SIG-M5 treated with dmso at 0.1 percent for 504 hours (cell line): ENCODE results near the gene CD163L1.
"Not testable (repeated sequence)": the region's sequence is repeated elsewhere in the genome, so short reads cannot be mapped to it uniquely, and the experiment has no call there.

Experiments used
- DNase-seq: peaks from one replicate; lab custom pipeline; 2025; ENCODE audit not compliant: unreplicated experiment; lab: John Stamatoyannopoulos, UW

The CD163L1 gene

DNA sequence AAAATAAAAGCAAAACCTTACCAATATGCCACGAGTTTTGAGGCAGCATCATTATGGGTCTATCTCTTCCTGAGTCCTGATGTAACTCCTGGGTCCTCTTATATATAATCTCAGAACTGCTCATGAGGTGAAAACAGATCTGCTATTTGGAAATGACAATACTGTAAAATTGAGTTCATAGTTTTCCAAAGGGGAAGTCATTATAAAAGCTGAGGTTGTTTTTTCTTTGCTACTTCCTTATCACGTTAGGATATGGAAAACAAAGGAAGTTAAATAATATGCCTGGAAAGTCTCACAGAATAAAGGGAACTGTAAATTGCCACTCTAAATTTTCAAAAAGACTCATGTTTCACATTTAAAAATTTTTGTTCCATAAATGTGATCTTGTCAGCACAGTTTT lies at the start of gene CD163L1:
CD163L1 (minus strand) TSS at position 78 of the 400 bp plus-strand sequence; CDS start at position 52, 26 bp downstream.
- no peak for DNase-seq

DNA sequence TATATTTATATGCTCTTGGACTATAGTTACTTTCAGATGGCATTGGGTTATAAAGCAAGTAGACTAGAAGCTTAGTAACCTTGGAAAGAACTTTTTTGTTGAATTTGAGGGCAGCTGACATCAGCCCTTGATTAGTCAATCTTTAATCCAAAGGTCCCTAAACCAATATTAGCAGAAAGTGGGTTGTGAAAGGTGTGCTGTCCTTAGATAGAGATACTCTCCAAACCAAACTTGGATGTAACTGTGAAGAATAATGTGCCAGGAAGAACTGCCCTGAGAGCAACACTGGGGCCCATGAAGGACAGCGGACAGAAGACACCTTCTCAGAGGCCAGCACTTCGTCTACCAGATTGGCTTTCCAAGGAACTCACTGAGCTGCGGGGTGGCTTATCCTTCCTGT lies 49.1 kb upstream of the CD163L1 start:
- no peak for DNase-seq

DNA sequence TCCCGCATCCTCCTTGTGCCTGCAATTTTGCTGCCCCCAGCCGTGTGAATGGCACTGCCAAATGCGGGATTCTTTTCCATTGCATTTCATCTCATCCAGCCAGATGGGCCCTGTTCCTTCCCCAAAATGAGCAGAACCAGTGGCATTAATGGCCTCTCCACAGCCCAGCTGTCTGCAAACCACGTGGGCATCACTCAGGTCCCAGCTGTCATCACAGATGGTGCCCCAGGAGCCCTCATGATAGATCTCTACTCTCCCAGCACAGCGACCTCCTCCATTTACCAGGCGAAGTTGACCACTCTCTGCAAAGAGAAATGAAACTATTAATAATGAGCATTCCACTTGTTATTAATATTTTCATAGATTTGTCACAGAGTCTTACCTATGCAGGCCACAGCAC lies 42.6 kb upstream of the CD163L1 start:
- no peak for DNase-seq

- no peak for DNase-seq
Measured at GRCh38 chr12:7485095-7485494, 41.1 kb upstream of the CD163L1 start.

GRCh38 chr12:7483343-7483742 lies 39.4 kb upstream of the CD163L1 start:
- no peak for DNase-seq

GRCh38 chr12:7479771-7480170 lies 35.8 kb upstream of the CD163L1 start:
- no peak for DNase-seq

- DNase-seq = no peak
Measured at GRCh38 chr12:7472060-7472459, 28.1 kb upstream of the CD163L1 start.

GRCh38 chr12:7460375-7461259 lies 16.7 kb upstream of the CD163L1 start:
- peak; percentile 38 for DNase-seq

GRCh38 chr12:7459973-7460372 lies 16.0 kb upstream of the CD163L1 start:
- DNase-seq = no peak

GRCh38 chr12:7451756-7452155 lies 7.8 kb upstream of the CD163L1 start:
- no peak for DNase-seq

- DNase-seq = no peak
Measured at GRCh38 chr12:7450667-7451066, 6.7 kb upstream of the CD163L1 start.

- no peak for DNase-seq
Measured at GRCh38 chr12:7448099-7448498, 4.1 kb upstream of the CD163L1 start.

DNA sequence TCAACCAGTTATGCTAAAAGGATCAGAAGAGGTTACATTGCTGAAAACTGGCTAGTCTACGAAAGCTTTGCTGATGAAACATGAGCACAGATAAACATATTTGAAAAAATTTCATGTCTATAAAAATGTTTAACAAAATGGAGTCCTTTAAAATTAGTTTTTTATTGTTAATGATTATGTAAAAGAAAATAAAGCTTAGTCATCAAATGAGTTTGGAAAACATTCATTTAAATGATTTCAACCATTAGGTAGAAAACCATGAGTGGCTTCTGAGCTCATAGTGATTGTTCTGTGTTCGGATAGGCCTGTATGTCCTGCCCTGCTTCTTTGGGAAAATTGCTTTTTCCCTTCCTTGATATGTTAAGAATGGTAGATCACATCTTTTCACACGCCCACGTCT lies 584 bp upstream of the CD163L1 start:
- DNase-seq = no peak

- no peak for DNase-seq
Measured at GRCh38 chr12:7441216-7441615, 2.7 kb downstream of the CD163L1 start.

DNA sequence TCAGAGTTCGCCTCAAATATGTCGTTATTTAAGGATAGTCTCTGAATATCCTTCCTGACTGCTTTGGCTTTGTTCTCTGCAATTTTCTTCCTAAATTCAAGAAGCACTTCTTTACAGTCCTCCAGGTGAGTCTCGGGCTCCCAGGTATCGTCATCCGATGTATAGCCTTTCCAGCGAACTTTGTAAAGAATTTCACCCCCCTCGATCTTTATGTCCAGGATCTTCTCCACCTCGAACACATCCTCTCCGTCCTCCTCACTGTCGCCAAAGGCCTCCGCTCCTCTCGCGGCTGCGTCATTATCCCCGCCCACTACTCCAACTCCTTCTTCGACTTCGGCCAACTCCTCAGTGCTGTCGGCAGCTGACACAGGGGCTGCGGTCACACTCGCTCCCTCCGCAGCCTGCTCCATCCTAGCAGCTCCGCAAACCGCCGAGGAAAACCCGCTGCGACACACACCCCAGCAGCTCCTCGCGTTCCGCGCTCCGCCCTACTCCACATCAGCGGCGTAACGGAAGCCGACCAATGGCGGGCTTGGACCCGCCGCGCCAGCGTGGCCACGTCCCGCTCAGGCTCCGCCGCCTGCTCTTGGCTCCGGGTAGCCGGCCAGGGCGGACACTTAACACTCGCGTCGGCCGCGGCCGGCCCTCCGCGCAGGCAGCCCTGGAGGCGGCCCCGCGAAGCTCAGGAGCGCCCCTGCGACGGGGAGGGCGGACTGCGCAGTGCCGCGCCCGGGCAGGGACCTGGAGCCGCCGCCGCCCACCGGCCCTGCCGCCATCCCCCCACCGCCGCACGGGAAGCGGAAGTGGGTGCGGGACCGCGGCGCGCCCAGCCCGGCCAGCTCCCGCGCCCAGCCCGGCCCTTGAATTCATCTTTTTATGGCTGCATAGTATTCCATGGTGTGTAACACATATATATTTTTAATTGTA lies 4.1 kb downstream of the CD163L1 start:
- DNase-seq = no peak

GRCh38 chr12:7438291-7438995 lies 5.5 kb downstream of the CD163L1 start:
- DNase-seq = not testable (repeated sequence)

- not testable (repeated sequence) for DNase-seq
Measured at GRCh38 chr12:7437494-7437893, 6.5 kb downstream of the CD163L1 start.

DNA sequence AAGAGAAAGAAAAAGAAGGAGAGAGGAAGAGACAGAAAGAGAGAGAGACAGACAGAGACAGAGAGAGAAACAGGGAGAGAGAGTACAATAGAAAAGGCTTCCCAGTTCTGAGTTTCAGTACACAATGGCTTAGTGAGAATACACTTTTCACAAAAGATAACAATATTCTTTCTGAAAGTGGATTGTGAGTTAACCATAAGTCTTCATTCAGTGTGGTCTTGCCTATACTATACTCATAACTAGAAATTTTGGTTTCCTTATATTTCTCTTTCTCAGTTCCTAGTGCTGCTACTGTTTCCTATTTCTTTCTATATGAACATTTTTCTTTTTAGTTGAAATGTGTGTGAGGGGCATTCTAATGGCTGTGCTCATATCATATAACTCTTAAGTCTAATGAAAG lies 9.3 kb downstream of the CD163L1 start:
- no peak for DNase-seq

GRCh38 chr12:7433276-7433822 lies 10.6 kb downstream of the CD163L1 start:
- no peak for DNase-seq

DNA sequence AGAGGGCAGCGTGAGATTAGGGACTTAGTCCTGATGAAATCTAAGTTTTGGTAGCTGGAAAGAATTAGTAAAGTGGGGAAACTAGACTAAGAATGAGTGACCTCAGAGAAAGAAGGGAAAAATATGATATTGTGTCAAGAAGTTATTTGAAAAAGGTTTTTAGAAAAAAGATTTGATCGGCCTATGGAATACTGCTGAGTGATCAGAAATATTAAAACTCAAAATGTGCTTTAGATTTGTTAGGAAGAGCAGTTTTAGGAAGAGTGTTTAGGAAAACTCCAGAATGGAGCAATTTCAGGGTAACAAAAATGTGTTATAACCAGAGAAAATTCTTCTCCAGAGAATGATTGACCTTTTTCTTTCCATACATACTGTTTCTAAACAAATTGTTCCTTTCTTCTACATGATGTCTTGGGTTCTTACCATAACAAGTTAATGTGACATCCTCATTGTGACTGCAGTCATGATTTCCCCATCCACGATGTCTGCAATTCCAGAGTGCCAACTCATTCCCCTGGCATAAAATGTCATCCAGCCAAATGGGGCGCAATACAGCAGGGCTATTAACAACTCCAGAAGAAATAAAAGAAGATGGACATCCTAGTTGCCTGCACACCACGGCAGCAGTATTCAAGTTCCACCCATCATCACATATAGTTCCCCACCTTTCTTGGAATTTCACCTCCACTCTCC lies 11.8 kb downstream of the CD163L1 start:
- no peak for DNase-seq
